Gastrocnemius medialis (tissue), 4 donors: ENCODE results near the gene HCN1. TPM values are rescaled to one million over a fixed set of nuclear protein-coding genes. Genes with fewer than 3 reads are reported as not detected.

ENCODE experiments used
- ATAC-seq, 2 donors: fragments of 150-250 bp; one replicate each; pipeline ENCODE4 v1.9.1; 2016
- DNase-seq, 2 donors: peaks; one replicate each; pipeline ENCODE4 v3.0.0-alpha.2; 2019
- H3K27ac ChIP-seq, 4 donors: fragments of 200-600 bp; sonication (generic); 1 replicate in 1 of 4; 2 replicates in 3 of 4; pipeline ENCODE4 v1.5.1; 2016 to 2018; ENCODE audit warnings: mild to moderate bottlenecking in 2 of 4, moderate library complexity in 1 of 4
- H3K27me3 ChIP-seq, 3 donors: fragments of 200-600 bp; sonication (generic) in 2 of 3; 1 replicate in 1 of 3; 2 replicates in 2 of 3; pipeline versions ENCODE4 v1.5.1 to v1.6.0; 2016 to 2019; ENCODE audit warnings: mild to moderate bottlenecking in 1 of 3, moderate library complexity in 1 of 3
- H3K36me3 ChIP-seq, 2 donors: fragments of 200-600 bp; sonication (generic) in 1 of 2; one replicate each; pipeline ENCODE4 v1.5.1; 2017 to 2018
- H3K4me1 ChIP-seq, 2 donors: fragments of 200-600 bp; sonication (generic) in 1 of 2; one replicate each; pipeline ENCODE4 v1.5.1; 2016 to 2017; ENCODE audit warnings: mild to moderate bottlenecking in 2 of 2
- H3K4me3 ChIP-seq, 4 donors: fragments of 200-600 bp; sonication (generic) in 3 of 4; 1 replicate in 1 of 4; 2 replicates in 3 of 4; pipeline ENCODE4 v1.5.1; 2016 to 2019; ENCODE audit warnings: mild to moderate bottlenecking in 2 of 4
- H3K9me3 ChIP-seq, 3 donors: fragments of 200-600 bp; sonication (generic) in 2 of 3; 1 replicate in 1 of 3; 2 replicates in 2 of 3; pipeline ENCODE4 v1.5.1; 2016 to 2019
- CTCF ChIP-seq, 5 experiments: fragments of 450-650 bp in 3 of 5; fragments of 200-600 bp in 2 of 5; sonication (generic) in 2 of 5; IDR thresholded peaks in 4 of 5; conservative IDR thresholded peaks in 1 of 5; 1 replicate in 4 of 5; 2 replicates in 1 of 5; pipeline ENCODE4 v1.5.1; 2016 to 2019; ENCODE audit warnings: antibody characterized with exemption in 5 of 5, mild to moderate bottlenecking in 3 of 5, moderate library complexity in 3 of 5
- POLR2A ChIP-seq, 2 donors: fragments of 450-650 bp; IDR thresholded peaks; one replicate each; pipeline ENCODE4 v1.6.1; 2017; ENCODE audit warnings: antibody characterized with exemption in 2 of 2, mild to moderate bottlenecking in 2 of 2, moderate library complexity in 2 of 2
- in situ Hi-C, 4 donors: fragments of 200-750 bp; cut with MboI; loops; one replicate each; pipeline versions ENCODE4 v1.15.0 to v1.8.0; 2017; ENCODE audit warnings: low sequenced_read_pairs in 4 of 4
- intact Hi-C: fragments of 100-400 bp; cut with DNase I; formaldehyde crosslinking; loops from one replicate; pipeline ENCODE4 v1.15.1; 2023; ENCODE audit warnings: low total_unique reads
- total RNA-seq, 4 donors: library from RNA; depleted of rRNA; stranded (reverse); fragments of >200 nt; gene quantifications; one replicate each; pipeline versions ENCODE4 v1.1.0 to v1.2.3, GENCODE V29; 2016

The HCN1 gene
- total RNA-seq, 4 donors from 2014 or later: 0.02 to 0.47 (median 0.20) TPM

GRCh38 chr5:45578270-45578669, 117.9 kb downstream of the HCN1 start:
- no peak overlapping the region for H3K4me3 ChIP-seq
- H3K36me3 ChIP-seq: no peaks in the 10 kb centered on the region
- no peaks in the 10 kb centered on the region for H3K4me1 ChIP-seq
- intact Hi-C loops (no loop called here), in situ Hi-C loops (no loop called here)
- no peak overlapping the region for H3K27ac ChIP-seq
- no peaks in the 10 kb centered on the region for H3K9me3 ChIP-seq
- no peak for ATAC-seq
- no peaks in the 10 kb centered on the region for H3K27me3 ChIP-seq
- TF ChIP-seq CTCF (IDR thresholded peaks at IDR 0.05 in 4 of 5, conservative IDR thresholded peaks at IDR 0.05 in 1 of 5) (no peak), POLR2A (IDR thresholded peaks at IDR 0.05) (no peak)
- no peak for DNase-seq

GRCh38 chr5:45568813-45569212, 127.4 kb downstream of the HCN1 start:
- TF ChIP-seq CTCF (IDR thresholded peaks at IDR 0.05 in 4 of 5, conservative IDR thresholded peaks at IDR 0.05 in 1 of 5) (no peak), POLR2A (IDR thresholded peaks at IDR 0.05) (no peak)
- no peak for ATAC-seq
- intact Hi-C loops: no loop called here

DNA sequence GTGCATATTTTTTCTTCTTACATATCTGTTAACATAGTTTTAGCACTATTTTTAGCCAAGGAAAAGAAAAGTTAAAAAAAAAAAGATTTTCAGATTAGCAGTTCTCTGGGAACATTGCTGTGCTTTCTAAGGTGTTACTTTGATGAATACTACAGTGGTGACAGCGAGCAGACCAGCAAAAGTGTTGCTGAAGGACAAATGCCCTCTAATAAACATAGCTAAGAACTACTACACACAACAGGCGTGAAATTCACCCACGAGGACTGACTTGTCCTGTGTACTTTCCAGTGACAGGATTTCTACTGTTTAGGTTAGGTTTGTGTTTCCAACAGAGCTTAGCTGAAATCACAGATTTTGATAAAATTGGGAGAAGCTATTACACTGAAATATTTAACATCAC, 153.8 kb downstream of the HCN1 start:
- no peaks in the 10 kb centered on the region for H3K36me3 ChIP-seq
- no peaks in the 10 kb centered on the region for H3K27me3 ChIP-seq
- in situ Hi-C loops: no loop called here
- H3K4me3 ChIP-seq: no peak overlapping the region
- DNase-seq: no peak
- no peaks in the 10 kb centered on the region for H3K9me3 ChIP-seq
- ATAC-seq: no peak
- H3K27ac ChIP-seq: no peak overlapping the region
- intact Hi-C loops: no loop called here
- no peak for TF ChIP-seq POLR2A (IDR thresholded peaks at IDR 0.05)
- TF ChIP-seq CTCF (IDR thresholded peaks at IDR 0.05 in 4 of 5, conservative IDR thresholded peaks at IDR 0.05 in 1 of 5): no peak
- no peaks in the 10 kb centered on the region for H3K4me1 ChIP-seq

More at GRCh38 chr5:45568813-45569212, 127.4 kb downstream of the HCN1 start:
- no peak for DNase-seq
- no peaks in the 10 kb centered on the region for H3K4me1 ChIP-seq
- in situ Hi-C loops: no loop called here
- no peak overlapping the region for H3K27ac ChIP-seq
- no peaks in the 10 kb centered on the region for H3K36me3 ChIP-seq
- no peaks in the 10 kb centered on the region for H3K27me3 ChIP-seq
- no peak overlapping the region for H3K4me3 ChIP-seq
- H3K9me3 ChIP-seq: no peaks in the 10 kb centered on the region

- intact Hi-C loops (no loop called here), in situ Hi-C loops (no loop called here)
- TF ChIP-seq POLR2A (IDR thresholded peaks at IDR 0.05) (no peak), CTCF (IDR thresholded peaks at IDR 0.05 in 4 of 5, conservative IDR thresholded peaks at IDR 0.05 in 1 of 5) (no peak)
Observed at GRCh38 chr5:45533663-45534062, 162.5 kb downstream of the HCN1 start.

More at GRCh38 chr5:45533663-45534062, 162.5 kb downstream of the HCN1 start:
- no peak for ATAC-seq
- H3K27ac ChIP-seq: no peak overlapping the region
- DNase-seq: no peak
- peaks cover 0 to 3% of the 10 kb centered on the region in 2 donors for H3K4me1 ChIP-seq
- no peaks in the 10 kb centered on the region for H3K36me3 ChIP-seq
- no peaks in the 10 kb centered on the region for H3K27me3 ChIP-seq
- H3K9me3 ChIP-seq: no peaks in the 10 kb centered on the region
- no peak overlapping the region for H3K4me3 ChIP-seq
